ENCODE measurements around the gene DCHS1.

- no peak for TF ChIP-seq EP300 (IDR thresholded peaks at IDR 0.05)
- no peak for TF ChIP-seq CTCF (IDR thresholded peaks at IDR 0.05)
Observed at GRCh38 chr11:6646071-6646470, 9.5 kb downstream of the DCHS1 start.

Data from tibial nerve (tissue), 4 donors.